Fibroblast of lung (primary cell): ENCODE results near the gene ABI3.

ENCODE experiments used
- CTCF ChIP-seq, 2 donors: IDR thresholded peaks in 1 of 2; conservative IDR thresholded peaks in 1 of 2; 1 replicate in 1 of 2; 2 replicates in 1 of 2; pipeline ENCODE4 v1.5.1; 2011 to 2012; ENCODE audit warnings: low read length in 2 of 2, control low read depth in 1 of 2, inconsistent platforms in 1 of 2, low read depth in 1 of 2, mild to moderate bottlenecking in 1 of 2
- EZH2 ChIP-seq: IDR thresholded peaks from 2 replicates; pipeline ENCODE4 v1.5.1; 2012; ENCODE audit warnings: low read length, control low read depth, mild to moderate bottlenecking; ENCODE audit errors: missing control alignments

GRCh38 chr17:49230636-49231562 lies 20.4 kb downstream of the ABI3 start, which contains the start of gene PHOSPHO1:
- no peak for TF ChIP-seq CTCF (conservative IDR thresholded peaks at IDR 0.05 in 1 of 2, IDR thresholded peaks at IDR 0.05 in 1 of 2; ENCODE audit: low read depth in 1 of 2, low read length in 2 of 2)
- no peak for TF ChIP-seq EZH2
